NCI-H187 (cell line): ENCODE measurements around the gene EXOC6B.
"Not testable (repeated sequence)": the region's sequence is repeated elsewhere in the genome, so short reads cannot be mapped to it uniquely, and the experiment has no call there.

Source experiments
- DNase-seq, 2 experiments: peaks; one replicate each; lab custom pipeline; 2025; lab: John Stamatoyannopoulos, UW

Gene EXOC6B

DNA sequence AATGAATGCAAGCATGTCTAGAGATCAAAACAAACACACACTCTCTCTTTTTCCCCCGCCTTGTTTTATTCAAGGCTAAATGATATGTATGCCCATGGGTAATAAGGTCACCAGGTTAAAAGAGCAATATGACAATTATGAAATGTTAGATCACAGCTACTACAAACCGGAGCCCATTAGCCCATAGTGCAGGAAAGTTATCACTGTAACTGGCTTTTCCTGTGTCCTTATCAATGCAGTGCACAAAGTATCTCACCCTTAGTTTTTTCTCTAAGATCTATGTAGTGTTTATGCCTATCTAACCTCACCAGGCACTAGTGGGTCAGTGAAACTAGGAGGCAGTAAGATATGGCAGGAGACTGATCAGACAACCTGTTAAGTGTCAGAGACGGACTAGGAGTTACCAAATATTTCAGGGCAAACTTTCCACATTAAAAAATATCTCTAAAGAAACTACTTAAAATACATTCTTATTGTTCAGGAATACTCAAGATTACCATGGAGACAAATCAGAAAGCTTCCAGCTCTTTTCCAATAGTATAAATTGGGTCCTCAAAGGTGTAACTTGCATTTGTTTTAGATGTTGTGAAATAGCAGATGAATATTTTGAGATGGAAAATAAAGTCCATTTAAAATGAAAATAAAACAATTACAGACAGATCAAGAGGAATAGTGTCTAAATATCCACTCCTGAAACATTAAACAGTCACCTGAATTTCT, 282.2 kb downstream of the EXOC6B start:
- no peak for DNase-seq

DNA sequence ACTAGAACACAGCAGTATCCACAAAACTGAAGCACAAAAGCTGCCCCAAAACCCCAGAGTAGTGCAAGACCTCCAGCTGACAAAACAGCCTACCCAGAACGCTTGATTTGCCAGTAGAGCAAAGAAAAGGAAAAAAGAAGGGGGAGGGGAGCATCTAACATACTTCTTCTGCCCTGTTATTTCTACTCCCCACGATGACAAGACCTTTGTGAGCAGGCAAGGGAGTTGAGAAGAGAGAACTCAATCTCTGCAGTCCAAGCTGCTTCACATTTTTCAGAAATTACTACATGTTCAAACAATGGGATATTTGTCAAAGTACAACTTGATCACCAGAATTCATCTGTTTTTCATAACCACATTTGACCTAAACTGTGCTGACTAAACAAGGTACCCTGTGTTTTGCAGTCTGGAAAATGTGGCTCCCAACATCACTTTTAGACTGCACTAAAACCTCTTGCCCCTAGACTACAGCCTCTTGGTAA, 286.7 kb downstream of the EXOC6B start:
- no peak for DNase-seq

DNA sequence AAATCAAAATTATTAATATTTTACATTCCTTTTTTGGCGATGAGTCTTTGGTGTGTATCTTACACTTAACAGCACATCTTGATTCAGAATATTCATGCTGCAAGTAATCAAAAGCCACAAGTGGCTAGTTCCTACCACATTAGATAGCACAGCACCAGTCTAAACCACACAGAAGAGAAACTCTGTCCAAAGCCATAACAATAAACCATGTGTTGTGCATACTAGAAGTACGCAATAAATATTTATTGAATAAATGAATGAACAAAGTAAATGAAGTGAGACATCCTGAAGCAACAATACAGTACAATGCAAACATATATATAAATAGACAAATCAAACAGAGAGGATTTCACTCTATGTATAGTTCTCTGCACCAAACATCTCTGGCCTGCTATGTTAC, 287.3 kb downstream of the EXOC6B start:
- DNase-seq: no peak

DNA sequence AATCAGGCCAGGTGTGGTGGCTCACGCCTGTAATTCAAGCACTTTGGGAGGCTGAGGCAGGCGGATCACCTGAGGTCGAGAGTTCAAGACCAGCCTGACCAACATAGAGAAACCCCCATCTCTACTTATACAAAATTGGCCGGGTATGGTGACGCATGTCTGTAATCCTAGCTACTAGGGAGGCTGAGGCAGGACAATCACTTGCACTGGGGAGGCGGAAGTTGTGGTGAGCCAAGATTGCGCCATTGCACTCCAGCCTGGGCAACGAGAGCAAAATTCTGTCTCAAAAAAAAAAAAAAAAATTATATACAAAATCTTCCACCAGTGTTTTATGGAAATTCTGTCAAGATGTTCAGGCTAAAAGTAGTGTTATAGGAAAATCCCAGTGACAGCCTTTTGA, 290.2 kb downstream of the EXOC6B start:
- not testable (repeated sequence) for DNase-seq

DNA sequence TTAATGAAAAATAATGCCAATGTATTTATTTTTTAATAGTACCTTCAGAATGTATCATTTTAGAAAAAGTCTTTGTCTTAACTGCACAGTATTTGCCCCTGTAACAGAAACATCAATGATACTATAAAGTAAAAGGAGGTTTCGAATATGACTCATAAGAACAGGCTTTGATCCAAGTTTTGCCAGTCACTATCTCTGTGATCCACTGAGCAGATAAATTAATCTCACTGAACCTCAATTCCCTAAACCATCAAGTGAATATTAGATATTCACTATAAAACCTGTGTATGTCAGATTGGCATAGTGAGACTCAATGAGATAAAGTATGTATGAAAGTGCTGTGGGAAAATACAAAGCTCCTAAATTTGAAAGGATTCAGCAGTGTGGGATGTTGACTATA, 292.1 kb downstream of the EXOC6B start:
- no peak for DNase-seq

DNA sequence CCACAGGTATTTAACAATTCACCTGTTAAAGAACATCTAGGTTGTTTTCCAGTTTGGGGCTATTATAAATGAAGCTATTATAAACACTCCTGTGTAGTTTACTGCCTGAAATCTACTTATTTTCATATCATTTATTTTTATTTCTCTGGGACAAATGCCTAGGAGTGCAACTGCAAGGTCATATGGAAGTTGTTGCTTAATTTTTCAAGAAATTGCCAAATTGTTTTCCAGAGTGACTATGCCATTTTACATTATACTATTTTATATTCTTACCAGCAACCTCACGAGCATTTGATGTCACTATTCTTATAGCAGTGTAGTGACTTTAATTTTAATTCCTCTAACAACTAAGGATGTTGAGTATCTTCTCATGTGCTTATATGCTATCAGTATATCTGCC, 298.4 kb downstream of the EXOC6B start:
- DNase-seq: no peak

DNA sequence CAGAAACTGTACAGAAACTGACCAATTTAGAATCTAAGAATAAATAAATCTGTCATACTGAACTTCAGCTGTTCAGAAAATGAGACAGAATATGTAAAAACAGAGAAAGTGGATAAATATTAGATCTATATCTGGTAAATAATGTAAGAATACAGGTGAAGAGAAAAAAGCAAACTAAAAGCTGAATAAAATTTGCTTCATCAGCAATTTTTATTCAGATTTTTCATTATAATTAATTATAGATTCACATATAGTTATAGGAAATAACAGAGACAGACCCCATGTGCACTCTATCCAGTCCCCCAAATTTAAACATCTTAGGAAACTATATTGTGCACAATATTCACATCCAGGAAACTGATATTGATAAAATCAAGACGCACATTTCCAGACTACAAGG, 299.2 kb downstream of the EXOC6B start:
- no peak for DNase-seq

DNA sequence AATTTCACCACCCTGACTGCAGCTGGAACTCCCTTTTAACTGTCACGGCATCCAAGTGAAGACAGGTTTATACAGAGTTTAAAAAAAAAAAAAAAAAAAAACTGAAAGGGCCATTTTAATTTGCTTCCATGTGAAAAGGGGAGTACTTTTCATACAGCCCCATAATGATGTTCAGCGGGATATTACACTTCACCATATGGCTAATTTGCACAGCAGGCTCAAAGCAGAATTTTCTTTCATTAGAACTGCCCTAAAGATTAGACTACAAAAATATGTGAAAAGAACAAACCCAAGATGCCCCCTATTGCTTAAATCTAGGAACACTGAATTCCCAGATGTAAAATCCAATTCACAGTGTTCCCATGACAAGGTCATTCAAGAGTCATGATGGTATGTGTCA, 301.8 kb downstream of the EXOC6B start:
- DNase-seq: no peak

DNA sequence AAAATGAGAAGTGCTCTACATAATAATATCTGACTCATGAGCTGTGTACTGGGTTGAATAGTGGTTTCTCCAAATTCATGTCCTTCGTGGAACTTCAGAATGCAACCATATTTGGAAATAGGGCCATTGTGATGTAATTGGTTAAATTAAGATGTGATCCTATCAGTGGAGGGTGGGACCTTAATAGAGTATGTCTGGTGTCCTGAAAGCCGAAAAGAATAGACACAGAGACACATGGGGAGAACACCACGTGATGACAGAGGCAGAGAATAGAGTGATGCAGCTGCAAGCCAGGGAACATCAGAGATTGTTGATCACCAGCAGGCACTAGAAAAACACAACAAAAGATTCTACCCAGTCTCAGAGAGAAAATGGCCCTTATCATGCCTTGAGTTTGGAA, 310.1 kb downstream of the EXOC6B start:
- DNase-seq: no peak

DNA sequence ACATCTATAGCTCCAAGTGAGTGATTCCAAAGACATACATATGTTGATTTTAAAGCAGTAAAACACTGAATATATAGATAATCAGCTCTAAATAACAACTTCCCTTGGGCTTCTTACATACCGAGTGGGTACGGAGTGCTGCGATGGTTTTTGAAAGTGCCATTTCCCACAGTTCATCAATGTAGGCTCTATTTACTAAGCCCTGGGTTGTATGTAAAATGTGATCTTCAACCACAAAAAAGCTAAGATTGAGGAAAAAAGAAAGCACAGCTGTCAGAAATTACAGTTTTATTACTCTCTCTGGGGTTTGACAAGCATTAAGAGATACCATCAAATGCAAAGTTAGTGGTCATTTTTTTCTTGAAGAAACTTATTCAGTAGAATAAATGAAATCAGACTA, 312.8 kb downstream of the EXOC6B start:
- DNase-seq: no peak

DNA sequence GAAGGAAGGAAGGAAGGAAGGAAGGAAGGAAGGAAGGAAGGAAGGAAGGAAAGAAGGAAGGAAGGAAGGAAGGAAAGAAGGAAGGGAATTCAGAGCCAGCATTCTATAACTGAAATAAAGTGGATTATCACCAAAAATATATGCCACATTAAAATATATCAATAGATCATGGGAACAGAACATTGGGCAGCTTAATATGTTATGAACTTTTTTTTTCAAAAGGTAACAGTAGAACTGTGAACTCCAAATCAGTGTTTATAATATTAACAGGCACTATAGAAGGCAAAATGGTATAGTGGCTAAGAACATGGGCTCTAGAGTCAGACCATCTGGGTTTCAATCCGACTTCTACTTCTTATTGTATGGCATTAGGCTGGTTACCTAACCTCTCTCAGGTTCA, 313.5 kb downstream of the EXOC6B start:
- no peak for DNase-seq

DNA sequence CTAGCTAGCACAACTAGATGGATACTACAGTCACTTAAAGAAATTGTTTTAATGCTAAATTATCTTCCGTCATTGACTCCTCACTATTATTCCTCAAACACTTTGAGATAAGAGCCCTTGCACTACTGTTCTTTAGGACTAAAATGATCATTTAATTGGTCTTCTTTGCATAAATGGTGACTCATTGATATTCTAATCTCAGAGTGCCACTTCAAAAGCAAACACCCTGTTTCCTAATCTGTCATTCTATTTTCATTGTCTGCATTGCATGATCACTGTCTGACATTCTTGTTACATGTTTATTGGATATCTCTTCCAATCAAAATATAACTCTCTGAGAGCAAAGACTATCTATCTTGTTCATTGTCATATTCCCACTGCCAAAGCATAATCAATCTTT, 313.9 kb downstream of the EXOC6B start:
- no peak for DNase-seq

DNA sequence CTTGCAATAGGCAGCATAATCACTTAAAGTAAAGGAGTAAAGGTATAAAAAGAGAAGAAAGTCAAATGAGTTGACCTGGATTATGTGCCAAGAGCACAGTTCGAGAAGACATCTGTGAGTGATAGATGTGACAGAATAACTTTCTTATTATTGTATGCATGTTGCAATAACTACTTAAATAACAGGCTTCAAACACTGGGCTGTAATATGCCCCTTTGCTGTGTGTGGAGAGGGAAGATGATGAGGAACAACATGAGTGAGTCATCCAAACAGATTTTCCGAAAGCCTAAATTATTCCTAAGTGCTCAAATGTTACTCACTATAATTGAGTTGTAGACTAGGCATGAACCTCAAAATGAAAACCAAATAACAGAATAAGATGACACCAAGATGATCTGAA, 328.1 kb downstream of the EXOC6B start:
- DNase-seq: no peak

DNA sequence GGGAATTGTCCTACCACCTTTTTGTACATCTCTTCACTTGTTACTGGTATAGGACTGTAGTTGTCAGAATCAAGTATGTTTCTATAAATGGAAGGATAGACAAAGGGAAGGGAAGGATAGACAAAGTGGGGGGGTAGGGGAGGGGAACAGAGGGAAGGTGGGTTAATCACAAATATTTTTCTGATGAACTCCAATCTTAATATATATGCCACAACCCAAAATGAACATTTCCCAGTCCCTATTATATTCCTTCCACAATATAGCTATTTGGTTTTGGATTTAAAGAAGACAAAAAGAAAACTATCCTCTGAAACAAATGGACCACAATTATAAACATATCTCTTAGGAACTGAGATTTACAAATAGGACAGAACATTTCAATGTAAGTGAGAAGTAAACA, 329.4 kb downstream of the EXOC6B start:
- no peak for DNase-seq

DNA sequence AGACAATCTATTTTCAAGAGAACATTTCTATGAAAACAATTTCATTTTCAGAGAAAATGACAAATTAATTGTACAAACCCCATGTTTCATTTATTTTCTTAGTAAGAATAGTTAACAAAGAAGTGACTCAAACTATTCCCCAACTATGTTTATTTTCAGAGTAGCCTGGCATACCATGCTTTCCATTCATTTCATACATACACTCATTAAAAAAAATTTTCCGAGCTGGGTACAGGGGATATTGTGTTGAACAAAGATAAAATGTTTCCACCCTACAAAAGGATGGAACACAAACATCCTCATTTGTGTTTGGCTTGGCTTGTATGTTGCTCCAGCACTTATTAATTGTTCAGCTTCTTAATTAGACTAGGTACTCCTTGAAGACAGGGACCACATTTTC, 331.4 kb downstream of the EXOC6B start:
- DNase-seq: no peak

DNA sequence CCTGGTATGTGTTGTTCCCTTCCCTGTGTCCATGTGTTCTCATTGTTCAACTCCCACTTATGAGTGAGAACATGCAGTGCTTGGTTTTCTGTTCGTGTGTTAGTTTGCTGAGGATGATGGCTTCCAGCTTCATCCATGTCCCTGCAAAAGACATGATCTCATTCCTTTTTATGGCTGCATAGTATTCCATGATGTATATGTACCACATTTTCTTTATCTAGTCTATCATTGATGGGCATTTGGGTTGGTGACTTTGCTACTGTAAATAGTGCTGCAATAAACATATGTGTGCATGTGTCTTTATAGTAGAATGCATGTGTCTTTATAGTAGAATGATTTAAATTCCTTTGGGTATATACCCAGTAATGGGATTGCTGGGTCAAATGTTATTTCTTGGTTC, 341.2 kb downstream of the EXOC6B start:
- not testable (repeated sequence) for DNase-seq

DNA sequence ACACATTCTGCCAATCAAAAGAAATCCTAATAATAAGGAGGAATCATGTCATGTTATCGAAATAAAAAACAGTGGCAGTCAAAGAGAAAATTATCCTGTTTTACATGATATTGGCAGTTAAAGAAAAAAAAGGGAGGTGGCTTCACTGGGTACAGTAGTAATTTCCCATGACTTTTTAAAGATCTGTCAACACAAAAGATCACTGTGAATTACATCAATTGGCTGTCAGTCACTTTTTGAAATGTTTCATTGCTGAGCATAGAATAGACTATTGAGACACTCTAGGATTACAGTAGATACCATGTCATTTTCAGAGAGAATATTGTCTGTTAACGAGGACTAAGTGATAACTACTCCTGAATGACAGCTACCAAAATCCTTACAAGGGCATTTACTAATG, 342.5 kb downstream of the EXOC6B start:
- DNase-seq: no peak

DNA sequence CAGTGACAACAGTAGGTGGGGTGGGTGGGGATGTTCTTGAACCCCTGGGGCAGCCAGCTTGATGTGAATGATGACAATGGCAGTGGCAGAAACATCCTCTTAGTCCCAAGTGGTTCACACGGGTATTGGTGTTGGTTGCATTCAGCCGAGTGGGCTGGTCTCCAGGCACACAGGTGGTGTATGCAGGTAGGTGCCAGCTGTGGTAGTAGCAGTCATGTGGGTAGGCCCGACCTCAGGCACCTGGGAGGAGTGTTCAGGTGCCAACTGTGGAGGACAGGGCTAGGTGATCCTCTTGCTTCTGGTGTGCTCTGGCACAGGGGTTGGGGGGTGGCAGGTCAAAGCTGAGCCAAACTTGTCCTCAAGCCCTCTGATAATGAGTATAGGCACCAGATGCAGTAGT, 350.6 kb downstream of the EXOC6B start:
- no peak for DNase-seq

DNA sequence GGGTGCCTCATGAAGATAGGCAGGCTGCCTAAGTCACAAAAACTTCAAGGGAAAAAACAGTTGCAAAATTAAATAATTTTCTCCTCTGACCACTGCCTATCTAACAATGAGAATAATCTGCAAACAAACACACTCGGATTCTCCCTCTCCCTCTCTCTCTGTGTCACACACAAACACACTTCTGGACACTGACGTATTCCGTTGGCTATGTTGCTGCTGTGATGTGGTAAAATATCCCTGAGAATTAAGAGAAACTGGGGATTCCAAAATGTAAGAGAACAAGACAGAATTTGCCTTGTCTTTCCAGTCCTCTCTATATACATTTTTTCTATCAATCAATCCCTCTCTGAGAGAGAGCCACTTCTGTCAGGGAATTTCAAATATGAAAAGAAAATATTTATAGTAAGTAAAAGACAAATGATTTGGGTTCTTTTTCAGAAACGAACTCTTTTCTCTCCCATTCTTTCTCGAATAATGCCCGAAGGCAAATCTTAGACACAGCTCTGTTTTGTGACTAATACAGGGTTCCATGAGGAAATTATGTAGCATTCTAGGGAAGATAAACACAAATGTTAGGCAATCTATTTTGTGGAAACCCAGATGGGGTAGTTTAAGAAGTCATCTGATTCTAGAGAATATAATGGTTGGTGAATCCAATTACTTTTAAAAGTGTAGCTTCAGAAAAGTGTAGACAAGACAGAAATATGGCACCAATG, 367.9 kb downstream of the EXOC6B start:
- no peak for DNase-seq

DNA sequence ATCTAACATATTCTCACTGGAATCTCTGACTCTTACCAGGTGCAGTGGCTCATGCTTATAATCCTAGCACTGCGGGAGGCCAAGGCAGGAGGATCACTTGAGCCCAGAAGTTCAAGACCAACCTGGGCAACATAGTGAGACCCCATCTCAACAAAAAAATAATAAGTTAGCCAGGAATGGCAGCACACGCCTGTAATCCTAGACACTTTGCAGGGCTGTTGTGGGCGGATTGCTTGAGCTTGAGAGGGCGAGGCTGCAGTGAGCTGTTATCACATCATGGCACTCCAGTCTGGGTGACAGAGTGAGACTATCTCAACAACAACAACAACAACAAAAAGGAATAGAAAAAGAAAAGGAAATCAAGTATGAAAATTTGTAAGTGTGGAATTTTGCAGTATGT, 371.6 kb downstream of the EXOC6B start:
- no peak for DNase-seq

DNA sequence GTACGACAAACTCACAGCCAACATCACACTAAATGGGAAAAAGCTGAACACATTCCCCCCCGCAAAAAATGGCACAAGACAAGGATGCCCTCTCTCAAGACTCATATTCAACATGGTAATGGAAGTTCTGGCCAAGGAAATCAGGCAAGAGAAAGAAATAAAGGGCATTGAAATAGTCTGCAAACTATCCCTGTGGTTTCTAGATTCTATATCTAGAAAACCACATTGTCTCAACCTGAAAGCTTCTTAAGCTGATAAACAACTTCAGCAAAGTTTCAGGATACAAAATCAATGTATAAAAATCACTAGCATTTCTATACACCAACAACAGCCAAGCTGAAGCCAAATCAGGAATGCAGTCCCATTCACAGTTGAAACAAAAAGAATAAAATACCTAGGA, 383.6 kb downstream of the EXOC6B start:
- no peak for DNase-seq

DNA sequence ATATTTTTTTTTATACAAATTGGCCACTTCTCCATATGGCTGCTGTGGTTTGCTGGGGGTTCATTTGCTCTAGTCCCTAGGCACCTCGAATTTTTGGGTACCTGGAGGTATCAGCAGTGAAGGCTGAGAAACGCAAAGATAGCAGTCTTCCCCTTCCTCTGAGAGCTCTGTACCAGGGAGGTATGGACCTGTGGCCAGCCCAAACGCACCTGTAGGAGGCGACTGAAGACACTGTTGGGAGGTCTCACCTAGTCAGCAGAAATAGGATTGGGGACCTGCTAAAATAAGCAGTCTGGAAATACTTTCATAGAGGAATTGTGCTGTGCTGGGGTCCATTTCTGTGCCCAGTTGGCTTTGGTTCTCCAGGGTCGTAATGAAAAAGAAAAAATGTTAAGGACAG, 385.9 kb downstream of the EXOC6B start:
- no peak for DNase-seq

DNA sequence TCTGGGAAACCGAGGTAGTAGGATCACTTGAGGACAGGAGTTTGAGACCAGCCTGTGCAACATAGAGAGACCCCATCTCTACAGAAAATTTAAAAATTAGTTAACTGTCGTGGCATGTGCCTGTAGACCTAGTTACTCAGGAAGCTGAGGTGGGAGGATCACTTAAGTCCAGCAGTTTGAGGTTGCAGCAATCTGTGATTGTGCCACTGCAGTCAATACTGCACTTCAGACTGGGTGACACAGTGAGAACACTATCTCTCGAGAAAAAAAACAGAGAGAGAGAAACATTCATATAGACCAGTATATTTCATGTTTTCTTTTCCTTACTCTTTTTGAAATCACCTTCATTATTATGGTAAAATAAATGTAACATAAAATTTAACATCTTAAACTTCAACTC, 387.5 kb downstream of the EXOC6B start:
- DNase-seq: no peak

DNA sequence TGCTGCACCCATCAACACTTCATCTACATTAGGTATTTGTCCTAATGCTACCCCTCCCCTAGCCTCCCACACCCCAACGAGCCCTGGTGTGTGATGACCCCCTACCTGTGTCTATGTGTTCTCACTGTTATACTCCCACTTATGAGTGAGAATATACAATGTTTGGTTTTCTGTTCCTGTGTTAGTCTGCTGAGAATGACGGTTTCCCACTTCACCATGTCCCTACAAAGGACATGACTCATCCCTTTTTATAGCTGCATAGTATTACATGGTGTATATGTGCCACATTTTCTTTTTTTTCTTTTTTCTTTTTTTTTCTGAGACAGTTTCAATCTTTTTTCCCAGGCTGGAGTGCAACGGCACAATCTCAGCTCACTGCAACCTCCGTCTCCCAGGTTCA, 394.1 kb downstream of the EXOC6B start:
- DNase-seq: no peak
